ENCODE data around the gene TNRC6B. TPM values are rescaled to one million over a fixed set of nuclear protein-coding genes. Genes with fewer than 3 reads are reported as not detected.

TNRC6B gene
- total RNA-seq, 1 experiment from 2014 or later, result 50.4 TPM

DNA sequence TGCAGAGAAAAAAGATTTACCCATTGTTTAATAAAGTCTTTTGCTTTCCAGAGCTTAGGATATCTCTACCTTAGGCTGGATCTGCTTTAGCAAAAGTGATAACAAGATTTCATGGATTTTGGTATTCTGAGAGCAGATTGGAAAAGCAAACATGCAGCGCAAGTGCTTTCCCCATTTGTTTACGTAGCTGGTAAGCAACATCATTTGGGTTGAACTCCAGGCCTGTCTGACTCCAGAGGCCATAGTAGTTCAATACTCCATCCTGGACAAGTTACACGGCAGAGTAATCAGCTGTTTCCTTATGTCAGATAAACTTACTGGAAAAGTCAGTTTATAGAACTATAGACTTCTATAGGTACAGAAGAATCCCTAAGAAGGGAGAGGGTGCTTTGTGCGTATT, 40.6 kb upstream of the TNRC6B start:
- DNase-seq (ENCODE audit: low spot score) (no peak), ATAC-seq (no peak)
- H3K4me1 Mint-ChIP-seq, result no peaks in the 10 kb centered on the region
- H3K36me3 Mint-ChIP-seq, result no peaks in the 10 kb centered on the region
- no peak overlapping the region for H3K4me3 Mint-ChIP-seq
- no peaks in the 10 kb centered on the region for H3K9me3 Mint-ChIP-seq
- POLR2A ChIA-PET, result no interaction called here
- TF ChIP-seq NFYB (CRISPR knock-in tag; conservative IDR thresholded peaks at IDR 0.05; ENCODE audit: low read depth), result no peak
- no peak for TF ChIP-seq TP53 (CRISPR knock-in tag; IDR thresholded peaks at IDR 0.05)
- no peak for TF ChIP-seq ZNF263 (CRISPR knock-in tag; IDR thresholded peaks at IDR 0.05; ENCODE audit: low read depth)
- no peak for TF ChIP-seq ZNF423 (CRISPR knock-in tag; IDR thresholded peaks at IDR 0.05)
- no peak for TF ChIP-seq SOX15 (CRISPR knock-in tag; IDR thresholded peaks at IDR 0.05)
- TF ChIP-seq, protein P1, sequence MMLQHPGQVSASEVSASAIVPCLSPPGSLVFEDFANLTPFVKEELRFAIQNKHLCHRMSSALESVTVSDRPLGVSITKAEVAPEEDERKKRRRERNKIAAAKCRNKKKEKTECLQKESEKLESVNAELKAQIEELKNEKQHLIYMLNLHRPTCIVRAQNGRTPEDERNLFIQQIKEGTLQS (CRISPR knock-in tag; conservative IDR thresholded peaks at IDR 0.05), result no peak
- TF ChIP-seq ZNF121 (CRISPR knock-in tag; IDR thresholded peaks at IDR 0.05), result no peak
- no peak for TF ChIP-seq GTF2I (CRISPR knock-in tag; conservative IDR thresholded peaks at IDR 0.05)
- TF ChIP-seq NFE2L1 (CRISPR knock-in tag; IDR thresholded peaks at IDR 0.05), result no peak
- TF ChIP-seq, protein P2, sequence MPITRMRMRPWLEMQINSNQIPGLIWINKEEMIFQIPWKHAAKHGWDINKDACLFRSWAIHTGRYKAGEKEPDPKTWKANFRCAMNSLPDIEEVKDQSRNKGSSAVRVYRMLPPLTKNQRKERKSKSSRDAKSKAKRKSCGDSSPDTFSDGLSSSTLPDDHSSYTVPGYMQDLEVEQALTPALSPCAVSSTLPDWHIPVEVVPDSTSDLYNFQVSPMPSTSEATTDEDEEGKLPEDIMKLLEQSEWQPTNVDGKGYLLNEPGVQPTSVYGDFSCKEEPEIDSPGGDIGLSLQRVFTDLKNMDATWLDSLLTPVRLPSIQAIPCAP (CRISPR knock-in tag; IDR thresholded peaks at IDR 0.05), result no peak
- TF ChIP-seq, protein P3, sequence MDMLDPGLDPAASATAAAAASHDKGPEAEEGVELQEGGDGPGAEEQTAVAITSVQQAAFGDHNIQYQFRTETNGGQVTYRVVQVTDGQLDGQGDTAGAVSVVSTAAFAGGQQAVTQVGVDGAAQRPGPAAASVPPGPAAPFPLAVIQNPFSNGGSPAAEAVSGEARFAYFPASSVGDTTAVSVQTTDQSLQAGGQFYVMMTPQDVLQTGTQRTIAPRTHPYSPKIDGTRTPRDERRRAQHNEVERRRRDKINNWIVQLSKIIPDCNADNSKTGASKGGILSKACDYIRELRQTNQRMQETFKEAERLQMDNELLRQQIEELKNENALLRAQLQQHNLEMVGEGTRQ (CRISPR knock-in tag; IDR thresholded peaks at IDR 0.05), result no peak
- CTCF ChIA-PET, result no interaction called here
- H3K27me3 Mint-ChIP-seq (ENCODE audit: low read depth), result no peaks in the 10 kb centered on the region
- H3K27ac Mint-ChIP-seq, result no peak overlapping the region

GRCh38 chr22:40138866-40139265, 38.9 kb upstream of the TNRC6B start:
- ChIA-PET POLR2A (no interaction called here), CTCF (no interaction called here)
- TF ChIP-seq, protein P2 (CRISPR knock-in tag; IDR thresholded peaks at IDR 0.05), result no peak
- TF ChIP-seq, protein P4, sequence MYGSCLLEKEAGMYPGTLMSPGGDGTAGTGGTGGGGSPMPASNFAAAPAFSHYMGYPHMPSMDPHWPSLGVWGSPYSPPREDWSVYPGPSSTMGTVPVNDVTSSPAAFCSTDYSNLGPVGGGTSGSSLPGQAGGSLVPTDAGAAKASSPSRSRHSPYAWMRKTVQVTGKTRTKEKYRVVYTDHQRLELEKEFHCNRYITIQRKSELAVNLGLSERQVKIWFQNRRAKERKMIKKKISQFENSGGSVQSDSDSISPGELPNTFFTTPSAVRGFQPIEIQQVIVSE (CRISPR knock-in tag; IDR thresholded peaks at IDR 0.05; ENCODE audit: borderline replicate concordance), result no peak
- TF ChIP-seq, protein P3 (CRISPR knock-in tag; IDR thresholded peaks at IDR 0.05), result no peak
- TF ChIP-seq AR (CRISPR knock-in tag; IDR thresholded peaks at IDR 0.05), result no peak
- no peak for TF ChIP-seq GRHL2 (CRISPR knock-in tag; IDR thresholded peaks at IDR 0.05; ENCODE audit: insufficient replicate concordance, severe bottlenecking)
- H3K9me3 Mint-ChIP-seq, result no peaks in the 10 kb centered on the region
- no peaks in the 10 kb centered on the region for H3K4me1 Mint-ChIP-seq
- H3K4me3 Mint-ChIP-seq, result no peak overlapping the region
- DNase-seq (ENCODE audit: low spot score) (no peak), ATAC-seq (no peak)
- no peak overlapping the region for H3K27ac Mint-ChIP-seq
- no peaks in the 10 kb centered on the region for H3K27me3 Mint-ChIP-seq (ENCODE audit: low read depth)
- H3K36me3 Mint-ChIP-seq, result no peaks in the 10 kb centered on the region
